ENCODE measurements around the gene ZNHIT3. TPM values are rescaled to one million over a fixed set of nuclear protein-coding genes. Genes with fewer than 3 reads are reported as not detected.
A peak's percentile ranks its signal among the peaks of the same experiment; 100 is the strongest.

ZNHIT3 gene
- total and polyA plus RNA-seq, 2 of the 13 experiments (the other 11 are each of a cell fraction or from before 2014, with no cell fraction given), result 66.6 to 77.4 TPM

DNA sequence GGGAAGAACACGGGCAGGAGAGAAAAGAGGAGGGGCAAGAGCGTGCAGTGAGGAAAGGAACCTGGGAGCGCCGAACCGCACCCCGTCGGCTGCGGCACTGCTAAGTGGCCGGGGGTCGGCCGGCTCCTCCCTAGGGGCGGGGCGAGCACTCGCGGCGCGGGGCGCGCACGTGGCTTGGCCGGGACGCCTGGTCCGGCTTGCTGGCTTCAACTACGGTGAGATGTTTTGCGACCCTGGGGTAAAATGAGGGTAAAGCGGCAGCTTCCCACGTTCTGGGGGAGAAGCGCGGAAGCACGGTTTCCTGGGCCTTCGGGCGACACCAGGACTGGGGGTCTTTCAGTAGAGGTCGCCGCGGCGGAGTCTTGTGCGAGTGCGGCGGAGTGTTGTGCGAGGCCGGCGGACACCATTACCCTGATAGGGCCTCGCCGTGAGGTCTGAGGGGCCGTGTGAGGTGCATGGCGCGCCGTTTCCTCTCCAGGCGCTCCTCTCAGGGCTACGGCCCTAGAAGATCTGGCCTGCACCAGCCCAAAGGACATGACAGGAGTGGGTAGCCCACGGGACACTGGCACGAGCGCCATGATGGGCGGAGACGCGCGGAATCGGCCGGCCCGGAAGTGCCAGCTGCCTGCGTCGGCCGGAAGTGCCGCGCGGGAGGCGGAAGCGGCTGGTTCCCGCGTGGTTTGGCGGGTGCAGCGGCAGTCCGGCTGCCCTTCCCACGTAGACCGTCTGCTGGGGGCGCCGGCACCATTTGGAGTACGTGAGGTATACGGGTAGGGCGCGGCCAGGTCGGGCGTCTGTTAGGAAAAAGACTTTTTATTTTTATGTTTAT is 48.6 kb downstream of the ZNHIT3 start, which contains the start of the genes MYO19 and PIGW (continued):
- TF ChIP-seq, protein P1, sequence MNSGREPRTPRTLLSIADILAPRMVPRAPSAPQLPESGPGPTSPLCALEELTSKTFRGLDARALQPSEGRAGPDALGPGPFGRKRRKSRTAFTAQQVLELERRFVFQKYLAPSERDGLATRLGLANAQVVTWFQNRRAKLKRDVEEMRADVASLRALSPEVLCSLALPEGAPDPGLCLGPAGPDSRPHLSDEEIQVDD (CRISPR knock-in tag; IDR thresholded peaks at IDR 0.05; ENCODE audit: borderline replicate concordance), result peak; percentile 63; the same call in 1 of the 2 replicates
- TF ChIP-seq ARNT2 (CRISPR knock-in tag; IDR thresholded peaks at IDR 0.05; ENCODE audit: low read depth) (peak; percentile 93), NR2C2 (CRISPR knock-in tag; IDR thresholded peaks at IDR 0.05; ENCODE audit: borderline replicate concordance) (peak; percentile 22; the same call in 1 of the 2 replicates), SOX5 (CRISPR knock-in tag; IDR thresholded peaks at IDR 0.05; ENCODE audit: borderline replicate concordance) (no peak; the same call in none of the 2 replicates), NCOA2 (CRISPR knock-in tag; IDR thresholded peaks at IDR 0.05) (peak; percentile 42; the same call in 1 of the 2 replicates), TGIF2 (CRISPR knock-in tag; IDR thresholded peaks at IDR 0.05) (peak; percentile 7; the same call in 1 of the 2 replicates), FOXC1 (CRISPR knock-in tag; IDR thresholded peaks at IDR 0.05; ENCODE audit: borderline replicate concordance) (no peak; the same call in 1 of the 2 replicates), HCFC1 (IDR thresholded peaks at IDR 0.05; ENCODE audit: low read depth, low read length) (peak; percentile 56), ZSCAN9 (CRISPR knock-in tag; IDR thresholded peaks at IDR 0.05; ENCODE audit: borderline replicate concordance) (peak; percentile 10; the same call in 1 of the 2 replicates), ZMYM3 (CRISPR knock-in tag; IDR thresholded peaks at IDR 0.05) (no peak), HOXA5 (CRISPR knock-in tag; IDR thresholded peaks at IDR 0.05) (peak; percentile 14; the same call in 1 of the 2 replicates), ZNF556 (CRISPR knock-in tag; IDR thresholded peaks at IDR 0.05; ENCODE audit: borderline replicate concordance) (peak; percentile 21; the same call in 1 of the 2 replicates), ATF1 (CRISPR knock-in tag; IDR thresholded peaks at IDR 0.05) (peak; percentile 30; the same call in 1 of the 2 replicates), KAT8 (CRISPR knock-in tag; IDR thresholded peaks at IDR 0.05) (peak; percentile 90), ZNF124 (CRISPR knock-in tag; IDR thresholded peaks at IDR 0.05) (peak; percentile 29; the same call in 1 of the 2 replicates)
- TF ChIP-seq, protein P2, sequence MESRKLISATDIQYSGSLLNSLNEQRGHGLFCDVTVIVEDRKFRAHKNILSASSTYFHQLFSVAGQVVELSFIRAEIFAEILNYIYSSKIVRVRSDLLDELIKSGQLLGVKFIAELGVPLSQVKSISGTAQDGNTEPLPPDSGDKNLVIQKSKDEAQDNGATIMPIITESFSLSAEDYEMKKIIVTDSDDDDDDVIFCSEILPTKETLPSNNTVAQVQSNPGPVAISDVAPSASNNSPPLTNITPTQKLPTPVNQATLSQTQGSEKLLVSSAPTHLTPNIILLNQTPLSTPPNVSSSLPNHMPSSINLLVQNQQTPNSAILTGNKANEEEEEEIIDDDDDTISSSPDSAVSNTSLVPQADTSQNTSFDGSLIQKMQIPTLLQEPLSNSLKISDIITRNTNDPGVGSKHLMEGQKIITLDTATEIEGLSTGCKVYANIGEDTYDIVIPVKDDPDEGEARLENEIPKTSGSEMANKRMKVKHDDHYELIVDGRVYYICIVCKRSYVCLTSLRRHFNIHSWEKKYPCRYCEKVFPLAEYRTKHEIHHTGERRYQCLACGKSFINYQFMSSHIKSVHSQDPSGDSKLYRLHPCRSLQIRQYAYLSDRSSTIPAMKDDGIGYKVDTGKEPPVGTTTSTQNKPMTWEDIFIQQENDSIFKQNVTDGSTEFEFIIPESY (CRISPR knock-in tag; IDR thresholded peaks at IDR 0.05), result no peak
- TF ChIP-seq, protein P3, sequence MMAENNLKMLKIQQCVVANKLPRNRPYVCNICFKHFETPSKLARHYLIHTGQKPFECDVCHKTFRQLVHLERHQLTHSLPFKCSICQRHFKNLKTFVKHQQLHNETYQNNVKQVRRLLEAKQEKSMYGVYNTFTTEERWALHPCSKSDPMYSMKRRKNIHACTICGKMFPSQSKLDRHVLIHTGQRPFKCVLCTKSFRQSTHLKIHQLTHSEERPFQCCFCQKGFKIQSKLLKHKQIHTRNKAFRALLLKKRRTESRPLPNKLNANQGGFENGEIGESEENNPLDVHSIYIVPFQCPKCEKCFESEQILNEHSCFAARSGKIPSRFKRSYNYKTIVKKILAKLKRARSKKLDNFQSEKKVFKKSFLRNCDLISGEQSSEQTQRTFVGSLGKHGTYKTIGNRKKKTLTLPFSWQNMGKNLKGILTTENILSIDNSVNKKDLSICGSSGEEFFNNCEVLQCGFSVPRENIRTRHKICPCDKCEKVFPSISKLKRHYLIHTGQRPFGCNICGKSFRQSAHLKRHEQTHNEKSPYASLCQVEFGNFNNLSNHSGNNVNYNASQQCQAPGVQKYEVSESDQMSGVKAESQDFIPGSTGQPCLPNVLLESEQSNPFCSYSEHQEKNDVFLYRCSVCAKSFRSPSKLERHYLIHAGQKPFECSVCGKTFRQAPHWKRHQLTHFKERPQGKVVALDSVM (CRISPR knock-in tag; IDR thresholded peaks at IDR 0.05), result peak; percentile 44; the same call in 1 of the 2 replicates
- TF ChIP-seq, protein P4, sequence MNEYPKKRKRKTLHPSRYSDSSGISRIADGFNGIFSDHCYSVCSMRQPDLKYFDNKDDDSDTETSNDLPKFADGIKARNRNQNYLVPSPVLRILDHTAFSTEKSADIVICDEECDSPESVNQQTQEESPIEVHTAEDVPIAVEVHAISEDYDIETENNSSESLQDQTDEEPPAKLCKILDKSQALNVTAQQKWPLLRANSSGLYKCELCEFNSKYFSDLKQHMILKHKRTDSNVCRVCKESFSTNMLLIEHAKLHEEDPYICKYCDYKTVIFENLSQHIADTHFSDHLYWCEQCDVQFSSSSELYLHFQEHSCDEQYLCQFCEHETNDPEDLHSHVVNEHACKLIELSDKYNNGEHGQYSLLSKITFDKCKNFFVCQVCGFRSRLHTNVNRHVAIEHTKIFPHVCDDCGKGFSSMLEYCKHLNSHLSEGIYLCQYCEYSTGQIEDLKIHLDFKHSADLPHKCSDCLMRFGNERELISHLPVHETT (CRISPR knock-in tag; conservative IDR thresholded peaks at IDR 0.05), result no peak
- TF ChIP-seq, protein P5, sequence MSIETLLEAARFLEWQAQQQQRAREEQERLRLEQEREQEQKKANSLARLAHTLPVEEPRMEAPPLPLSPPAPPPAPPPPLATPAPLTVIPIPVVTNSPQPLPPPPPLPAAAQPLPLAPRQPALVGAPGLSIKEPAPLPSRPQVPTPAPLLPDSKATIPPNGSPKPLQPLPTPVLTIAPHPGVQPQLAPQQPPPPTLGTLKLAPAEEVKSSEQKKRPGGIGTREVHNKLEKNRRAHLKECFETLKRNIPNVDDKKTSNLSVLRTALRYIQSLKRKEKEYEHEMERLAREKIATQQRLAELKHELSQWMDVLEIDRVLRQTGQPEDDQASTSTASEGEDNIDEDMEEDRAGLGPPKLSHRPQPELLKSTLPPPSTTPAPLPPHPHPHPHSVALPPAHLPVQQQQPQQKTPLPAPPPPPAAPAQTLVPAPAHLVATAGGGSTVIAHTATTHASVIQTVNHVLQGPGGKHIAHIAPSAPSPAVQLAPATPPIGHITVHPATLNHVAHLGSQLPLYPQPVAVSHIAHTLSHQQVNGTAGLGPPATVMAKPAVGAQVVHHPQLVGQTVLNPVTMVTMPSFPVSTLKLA (IDR thresholded peaks at IDR 0.05), result peak; percentile 77
- TF ChIP-seq, protein P6, sequence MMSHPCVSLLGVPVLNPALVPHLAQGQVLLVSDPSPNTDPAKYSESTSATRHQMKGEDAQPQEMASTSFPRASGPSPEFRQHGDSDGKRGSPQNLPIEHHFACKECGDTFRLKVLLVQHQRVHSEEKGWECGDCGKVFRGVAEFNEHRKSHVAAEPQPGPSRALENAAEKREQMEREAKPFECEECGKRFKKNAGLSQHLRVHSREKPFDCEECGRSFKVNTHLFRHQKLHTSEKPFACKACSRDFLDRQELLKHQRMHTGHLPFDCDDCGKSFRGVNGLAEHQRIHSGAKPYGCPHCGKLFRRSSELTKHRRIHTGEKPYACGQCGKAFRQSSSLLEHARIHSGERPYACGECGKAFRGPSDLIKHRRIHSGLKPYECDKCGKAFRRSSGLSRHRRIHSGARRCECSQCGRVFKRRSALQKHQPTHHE (CRISPR knock-in tag; IDR thresholded peaks at IDR 0.05; ENCODE audit: borderline replicate concordance), result peak; percentile 77
